Trophoblast cell (in vitro differentiated cells and primary cell): ENCODE measurements around the gene ZNF273.

Experiments
- DNase-seq, 2 donors: peaks; one replicate each; pipeline ENCODE4 v3.0.0-alpha.2; 2016
- H2AFZ ChIP-seq: 2 replicates; pipeline ENCODE4 v1.6.1; 2013; ENCODE audit warnings: low read length, moderate library complexity, mild to moderate bottlenecking; ENCODE audit not compliant: insufficient read depth, poor library complexity
- H2AK5ac ChIP-seq: 2 replicates; pipeline ENCODE4 v1.6.1; 2013; ENCODE audit warnings: mild to moderate bottlenecking, low read length
- H2BK120ac ChIP-seq: 2 replicates; pipeline ENCODE4 v1.6.1; 2013; ENCODE audit warnings: low read length, mild to moderate bottlenecking, moderate library complexity; ENCODE audit not compliant: insufficient read depth, poor library complexity
- H2BK12ac ChIP-seq: 2 replicates; pipeline ENCODE4 v1.6.1; 2013; ENCODE audit warnings: mild to moderate bottlenecking, low read length, moderate library complexity
- H2BK5ac ChIP-seq: 2 replicates; pipeline ENCODE4 v1.6.1; 2013; ENCODE audit warnings: low read length, low read depth, moderate library complexity, mild to moderate bottlenecking; ENCODE audit not compliant: poor library complexity
- H3K14ac ChIP-seq: 2 replicates; pipeline ENCODE4 v1.6.1; 2013; ENCODE audit warnings: mild to moderate bottlenecking, low read length
- H3K18ac ChIP-seq: 2 replicates; pipeline ENCODE4 v1.6.1; 2013; ENCODE audit warnings: mild to moderate bottlenecking, low read length
- H3K23ac ChIP-seq: 2 replicates; pipeline ENCODE4 v1.6.1; 2013; ENCODE audit warnings: low read length
- H3K27ac ChIP-seq: 2 replicates; pipeline ENCODE4 v1.5.1; 2013; ENCODE audit warnings: low read depth, mild to moderate bottlenecking, inconsistent platforms, low read length, moderate library complexity
- H3K27me3 ChIP-seq: 2 replicates; pipeline ENCODE4 v1.6.1; 2013; ENCODE audit warnings: inconsistent platforms, mild to moderate bottlenecking, low read length, moderate library complexity; ENCODE audit not compliant: insufficient read depth
- H3K36me3 ChIP-seq, 2 experiments: 1 replicate in 1 of 2; 2 replicates in 1 of 2; pipeline ENCODE4 v1.6.1; 2013; ENCODE audit warnings: low read length in 2 of 2, mild to moderate bottlenecking in 2 of 2, moderate library complexity in 1 of 2; ENCODE audit not compliant: insufficient read depth in 2 of 2, control insufficient read depth in 1 of 2
- H3K4ac ChIP-seq: 2 replicates; pipeline ENCODE4 v1.6.1; 2013; ENCODE audit warnings: low read depth, mild to moderate bottlenecking, low read length, moderate library complexity
- H3K4me1 ChIP-seq, 2 experiments: 1 replicate in 1 of 2; 2 replicates in 1 of 2; pipeline ENCODE4 v1.6.1; 2013; ENCODE audit warnings: low read length in 2 of 2, mild to moderate bottlenecking in 2 of 2, moderate library complexity in 1 of 2; ENCODE audit not compliant: insufficient read depth in 2 of 2, control insufficient read depth in 1 of 2
- H3K4me2 ChIP-seq: 2 replicates; pipeline ENCODE4 v1.6.1; 2013; ENCODE audit warnings: inconsistent platforms, mild to moderate bottlenecking, low read length, moderate library complexity
- H3K4me3 ChIP-seq: 2 replicates; pipeline ENCODE4 v1.5.1; 2013; ENCODE audit warnings: mild to moderate bottlenecking, low read depth, low read length, inconsistent platforms
- H3K79me1 ChIP-seq: one replicate; pipeline ENCODE4 v1.6.1; 2013; ENCODE audit warnings: low read length
- H3K79me2 ChIP-seq: 2 replicates; pipeline ENCODE4 v1.6.1; 2013; ENCODE audit warnings: low read length, mild to moderate bottlenecking; ENCODE audit not compliant: control insufficient read depth, insufficient read depth, poor library complexity
- H3K9ac ChIP-seq: 2 replicates; pipeline ENCODE4 v1.6.1; 2013; ENCODE audit warnings: mild to moderate bottlenecking, low read length
- H3K9me3 ChIP-seq: 2 replicates; pipeline ENCODE4 v1.6.1; 2013; ENCODE audit warnings: low read depth, mild to moderate bottlenecking, control low read depth, inconsistent platforms, low read length; ENCODE audit not compliant: insufficient read depth
- H4K12ac ChIP-seq: 2 replicates; pipeline ENCODE4 v1.6.1; 2013; ENCODE audit warnings: low read depth, mild to moderate bottlenecking, low read length, moderate library complexity
- H4K8ac ChIP-seq: 2 replicates; pipeline ENCODE4 v1.6.1; 2013; ENCODE audit warnings: low read depth, mild to moderate bottlenecking, low read length, moderate library complexity
- H4K91ac ChIP-seq: one replicate; pipeline ENCODE4 v1.6.1; 2013; ENCODE audit warnings: low read depth, mild to moderate bottlenecking, low read length, moderate library complexity
- WGBS: extraction: QIAGEN DNeasy Blood & Tissue Kit; methylation state at CpG from one replicate; pipeline ENCODE4 v1.1.7; 2013; ENCODE audit warnings: missing lambda C conversion rate; ENCODE audit not compliant: insufficient read length, insufficient coverage; ENCODE audit errors: extremely low coverage; 5-methylcytosine and 5-hydroxymethylcytosine counted together

ZNF273 gene

GRCh38 chr7:64904008-64904407 is 935 bp downstream of the ZNF273 start:
- Histone ChIP-seq H3K4me3 (no peak overlapping the region), H2BK5ac (no peak overlapping the region), H3K9me3 (no peaks in the 10 kb centered on the region), H3K4me2 (peak overlapping the region; percentile 63), H2BK12ac (no peak overlapping the region), H3K79me2 (peaks cover 14% of the 10 kb centered on the region), H2BK120ac (no peak overlapping the region), H3K36me3 (no peaks in the 10 kb centered on the region), H2AFZ (no peak overlapping the region), H3K27ac (no peak overlapping the region), H3K27me3 (no peaks in the 10 kb centered on the region), H3K18ac (no peak overlapping the region), H3K14ac (no peak overlapping the region), H3K9ac (no peak overlapping the region), H4K8ac (no peak overlapping the region), H3K23ac (no peak overlapping the region), H4K12ac (no peak overlapping the region), H3K4me1 (peaks cover 4% of the 10 kb centered on the region in 2 experiments), H3K4ac (peak overlapping the region; percentile 91), H4K91ac (no peak overlapping the region), H2AK5ac (no peak overlapping the region), H3K79me1 (peaks cover 1% of the 10 kb centered on the region)
- WGBS, result no CpG with 5 or more reads among the region's 15 CpGs
- no peak for DNase-seq

DNA sequence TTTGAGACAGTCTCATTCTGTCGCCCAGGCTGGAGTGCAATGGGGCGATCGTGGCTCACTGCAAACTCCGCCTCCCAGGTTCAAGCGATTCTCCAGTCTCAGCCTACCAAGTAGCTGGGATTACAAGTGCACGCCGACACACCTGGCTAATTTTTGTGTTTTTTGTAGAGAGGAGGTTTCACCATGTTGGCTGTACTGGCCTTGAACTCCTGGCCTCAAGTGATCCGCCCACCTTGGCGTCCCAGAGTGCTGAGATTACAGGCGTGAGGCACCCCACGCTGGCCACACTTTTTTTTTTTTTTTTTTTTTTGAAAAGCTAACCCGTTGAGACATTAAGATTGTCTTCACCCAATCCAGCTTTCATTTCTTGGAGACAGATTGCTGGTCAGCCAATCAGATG is 2.1 kb downstream of the ZNF273 start:
- Histone ChIP-seq H4K12ac (no peak overlapping the region), H2AK5ac (no peak overlapping the region), H4K8ac (no peak overlapping the region), H4K91ac (no peak overlapping the region), H3K4ac (peak overlapping the region; percentile 19), H3K23ac (no peak overlapping the region), H3K9ac (no peak overlapping the region), H3K27ac (no peak overlapping the region), H3K27me3 (no peaks in the 10 kb centered on the region), H3K9me3 (no peaks in the 10 kb centered on the region), H3K4me1 (peaks cover 4% of the 10 kb centered on the region in 2 experiments), H3K18ac (no peak overlapping the region), H3K14ac (no peak overlapping the region), H2BK5ac (no peak overlapping the region), H3K4me2 (no peak overlapping the region), H2BK12ac (no peak overlapping the region), H3K79me2 (peaks cover 16% of the 10 kb centered on the region), H3K79me1 (peaks cover 1% of the 10 kb centered on the region), H3K36me3 (no peaks in the 10 kb centered on the region), H3K4me3 (no peak overlapping the region), H2BK120ac (no peak overlapping the region), H2AFZ (no peak overlapping the region)
- no peak for DNase-seq
- WGBS, result no CpG with 5 or more reads among the region's 12 CpGs

DNA sequence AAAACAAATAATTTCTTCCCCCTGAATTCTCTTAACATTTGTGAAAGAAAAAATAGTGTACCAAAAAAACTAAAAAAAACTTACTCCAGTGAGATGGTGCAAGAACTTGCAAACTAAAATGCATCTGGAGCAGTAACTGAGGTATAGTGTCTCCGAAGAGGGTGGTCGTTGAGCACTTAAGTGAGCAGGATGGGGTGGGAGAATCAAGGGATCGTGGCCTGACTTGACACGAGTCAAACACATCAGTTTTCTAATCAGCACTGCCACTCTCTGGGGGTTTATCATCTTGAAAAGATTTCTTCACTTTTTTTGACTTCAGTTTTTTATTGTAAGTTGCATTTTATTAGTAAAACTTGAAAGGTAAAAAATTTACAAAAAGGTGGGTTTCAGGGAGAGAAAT is 2.5 kb downstream of the ZNF273 start:
- H3K27me3 ChIP-seq, result no peaks in the 10 kb centered on the region
- peaks cover 4% of the 10 kb centered on the region in 2 experiments for H3K4me1 ChIP-seq
- no peak overlapping the region for H2BK12ac ChIP-seq
- H3K23ac ChIP-seq, result no peak overlapping the region
- H3K79me1 ChIP-seq, result peaks cover 1% of the 10 kb centered on the region
- no peak overlapping the region for H2BK120ac ChIP-seq
- H3K79me2 ChIP-seq, result peaks cover 16% of the 10 kb centered on the region
- no peak overlapping the region for H3K9ac ChIP-seq
- no peaks in the 10 kb centered on the region for H3K9me3 ChIP-seq
- no CpG with 5 or more reads among the region's 4 CpGs for WGBS
- H3K4ac ChIP-seq, result peak overlapping the region; percentile 29
- H2AFZ ChIP-seq, result no peak overlapping the region
- H3K36me3 ChIP-seq, result no peaks in the 10 kb centered on the region
- H3K14ac ChIP-seq, result no peak overlapping the region
- no peak overlapping the region for H3K18ac ChIP-seq
- H3K4me3 ChIP-seq, result no peak overlapping the region
- no peak overlapping the region for H2BK5ac ChIP-seq
- H3K4me2 ChIP-seq, result no peak overlapping the region
- H4K12ac ChIP-seq, result no peak overlapping the region
- no peak overlapping the region for H4K91ac ChIP-seq
- DNase-seq, result no peak
- H4K8ac ChIP-seq, result no peak overlapping the region
- no peak overlapping the region for H3K27ac ChIP-seq
- no peak overlapping the region for H2AK5ac ChIP-seq

- Histone ChIP-seq H4K91ac (no peak overlapping the region), H3K79me2 (peaks cover 16% of the 10 kb centered on the region), H3K4me3 (no peak overlapping the region), H3K27me3 (no peaks in the 10 kb centered on the region), H4K8ac (no peak overlapping the region), H4K12ac (no peak overlapping the region), H3K23ac (no peak overlapping the region), H3K4me1 (peaks cover 4% of the 10 kb centered on the region in 2 experiments), H3K9ac (no peak overlapping the region), H2BK120ac (no peak overlapping the region), H3K4me2 (no peak overlapping the region), H3K79me1 (peaks cover 1% of the 10 kb centered on the region), H3K36me3 (peaks cover 0 to 2% of the 10 kb centered on the region in 2 experiments), H2BK12ac (no peak overlapping the region), H3K27ac (no peak overlapping the region), H2BK5ac (no peak overlapping the region), H3K18ac (no peak overlapping the region), H3K9me3 (no peaks in the 10 kb centered on the region), H3K4ac (peak overlapping the region; percentile 64), H3K14ac (no peak overlapping the region), H2AK5ac (no peak overlapping the region), H2AFZ (no peak overlapping the region)
- no peak for DNase-seq
- no CpG with 5 or more reads among the region's 5 CpGs for WGBS
Observed at GRCh38 chr7:64907641-64908326, 4.7 kb downstream of the ZNF273 start.
